Measurements from ENCODE around the gene PRKCZ. TPM values are rescaled to one million over a fixed set of nuclear protein-coding genes. Genes with fewer than 3 reads are reported as not detected.
A peak's percentile ranks its signal among the peaks of the same experiment; 100 is the strongest.

The PRKCZ gene
- total and polyA plus RNA-seq, 9 of the 15 experiments (the other 6 are each of a cell fraction or from before 2014, with no cell fraction given) = 0.07 to 3.1 (median 1.3) TPM

DNA sequence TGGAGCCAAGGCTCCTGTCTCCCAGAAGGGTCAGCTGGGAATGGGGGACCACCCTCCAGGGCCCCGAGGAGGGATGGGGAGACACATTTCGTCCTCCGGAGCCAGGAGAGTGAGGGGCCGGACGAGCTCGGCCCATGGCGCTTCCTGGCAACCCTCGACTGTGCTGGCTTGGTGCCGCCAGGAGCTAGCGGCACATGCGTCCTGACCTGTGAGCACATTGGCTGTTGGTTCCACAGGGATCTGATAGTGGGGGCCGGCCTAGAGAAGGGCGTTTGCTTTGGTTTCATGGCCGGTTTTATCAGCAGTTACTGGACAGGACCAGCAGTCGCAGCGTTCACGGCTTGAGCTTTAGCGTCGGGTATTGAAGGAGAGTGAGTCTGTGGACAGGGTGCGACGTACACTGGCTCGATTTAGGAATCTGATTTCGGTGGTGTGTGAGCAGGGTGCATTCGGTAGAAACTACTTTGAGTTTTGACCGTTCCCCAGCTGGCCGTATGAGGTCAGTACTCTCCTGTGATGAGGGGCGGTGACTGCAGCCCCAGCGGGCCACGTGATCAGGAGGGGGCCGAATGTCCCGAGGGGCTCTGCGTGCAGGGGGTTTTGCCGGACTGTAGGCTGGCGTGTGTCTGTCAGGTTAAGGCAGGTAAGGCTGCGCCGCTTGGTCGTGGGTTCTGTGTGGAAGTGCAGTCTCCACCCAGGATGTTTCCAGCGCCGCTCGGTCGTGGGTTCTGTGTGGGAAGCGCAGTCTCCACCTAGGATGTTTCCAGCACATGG is 125.7 kb downstream of the PRKCZ start (continued):
- TF ChIP-seq, protein P1, sequence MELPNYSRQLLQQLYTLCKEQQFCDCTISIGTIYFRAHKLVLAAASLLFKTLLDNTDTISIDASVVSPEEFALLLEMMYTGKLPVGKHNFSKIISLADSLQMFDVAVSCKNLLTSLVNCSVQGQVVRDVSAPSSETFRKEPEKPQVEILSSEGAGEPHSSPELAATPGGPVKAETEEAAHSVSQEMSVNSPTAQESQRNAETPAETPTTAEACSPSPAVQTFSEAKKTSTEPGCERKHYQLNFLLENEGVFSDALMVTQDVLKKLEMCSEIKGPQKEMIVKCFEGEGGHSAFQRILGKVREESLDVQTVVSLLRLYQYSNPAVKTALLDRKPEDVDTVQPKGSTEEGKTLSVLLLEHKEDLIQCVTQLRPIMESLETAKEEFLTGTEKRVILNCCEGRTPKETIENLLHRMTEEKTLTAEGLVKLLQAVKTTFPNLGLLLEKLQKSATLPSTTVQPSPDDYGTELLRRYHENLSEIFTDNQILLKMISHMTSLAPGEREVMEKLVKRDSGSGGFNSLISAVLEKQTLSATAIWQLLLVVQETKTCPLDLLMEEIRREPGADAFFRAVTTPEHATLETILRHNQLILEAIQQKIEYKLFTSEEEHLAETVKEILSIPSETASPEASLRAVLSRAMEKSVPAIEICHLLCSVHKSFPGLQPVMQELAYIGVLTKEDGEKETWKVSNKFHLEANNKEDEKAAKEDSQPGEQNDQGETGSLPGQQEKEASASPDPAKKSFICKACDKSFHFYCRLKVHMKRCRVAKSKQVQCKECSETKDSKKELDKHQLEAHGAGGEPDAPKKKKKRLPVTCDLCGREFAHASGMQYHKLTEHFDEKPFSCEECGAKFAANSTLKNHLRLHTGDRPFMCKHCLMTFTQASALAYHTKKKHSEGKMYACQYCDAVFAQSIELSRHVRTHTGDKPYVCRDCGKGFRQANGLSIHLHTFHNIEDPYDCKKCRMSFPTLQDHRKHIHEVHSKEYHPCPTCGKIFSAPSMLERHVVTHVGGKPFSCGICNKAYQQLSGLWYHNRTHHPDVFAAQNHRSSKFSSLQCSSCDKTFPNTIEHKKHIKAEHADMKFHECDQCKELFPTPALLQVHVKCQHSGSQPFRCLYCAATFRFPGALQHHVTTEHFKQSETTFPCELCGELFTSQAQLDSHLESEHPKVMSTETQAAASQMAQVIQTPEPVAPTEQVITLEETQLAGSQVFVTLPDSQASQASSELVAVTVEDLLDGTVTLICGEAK (IDR thresholded peaks at IDR 0.05) = no peak
- TF ChIP-seq, protein P1 (CRISPR knock-in tag; IDR thresholded peaks at IDR 0.05) = no peak
- TF ChIP-seq ZBTB7A (IDR thresholded peaks at IDR 0.05; ENCODE audit: borderline replicate concordance, control insufficient read depth, low read depth, low read length) = peak; percentile 76
- TF ChIP-seq, protein P2, sequence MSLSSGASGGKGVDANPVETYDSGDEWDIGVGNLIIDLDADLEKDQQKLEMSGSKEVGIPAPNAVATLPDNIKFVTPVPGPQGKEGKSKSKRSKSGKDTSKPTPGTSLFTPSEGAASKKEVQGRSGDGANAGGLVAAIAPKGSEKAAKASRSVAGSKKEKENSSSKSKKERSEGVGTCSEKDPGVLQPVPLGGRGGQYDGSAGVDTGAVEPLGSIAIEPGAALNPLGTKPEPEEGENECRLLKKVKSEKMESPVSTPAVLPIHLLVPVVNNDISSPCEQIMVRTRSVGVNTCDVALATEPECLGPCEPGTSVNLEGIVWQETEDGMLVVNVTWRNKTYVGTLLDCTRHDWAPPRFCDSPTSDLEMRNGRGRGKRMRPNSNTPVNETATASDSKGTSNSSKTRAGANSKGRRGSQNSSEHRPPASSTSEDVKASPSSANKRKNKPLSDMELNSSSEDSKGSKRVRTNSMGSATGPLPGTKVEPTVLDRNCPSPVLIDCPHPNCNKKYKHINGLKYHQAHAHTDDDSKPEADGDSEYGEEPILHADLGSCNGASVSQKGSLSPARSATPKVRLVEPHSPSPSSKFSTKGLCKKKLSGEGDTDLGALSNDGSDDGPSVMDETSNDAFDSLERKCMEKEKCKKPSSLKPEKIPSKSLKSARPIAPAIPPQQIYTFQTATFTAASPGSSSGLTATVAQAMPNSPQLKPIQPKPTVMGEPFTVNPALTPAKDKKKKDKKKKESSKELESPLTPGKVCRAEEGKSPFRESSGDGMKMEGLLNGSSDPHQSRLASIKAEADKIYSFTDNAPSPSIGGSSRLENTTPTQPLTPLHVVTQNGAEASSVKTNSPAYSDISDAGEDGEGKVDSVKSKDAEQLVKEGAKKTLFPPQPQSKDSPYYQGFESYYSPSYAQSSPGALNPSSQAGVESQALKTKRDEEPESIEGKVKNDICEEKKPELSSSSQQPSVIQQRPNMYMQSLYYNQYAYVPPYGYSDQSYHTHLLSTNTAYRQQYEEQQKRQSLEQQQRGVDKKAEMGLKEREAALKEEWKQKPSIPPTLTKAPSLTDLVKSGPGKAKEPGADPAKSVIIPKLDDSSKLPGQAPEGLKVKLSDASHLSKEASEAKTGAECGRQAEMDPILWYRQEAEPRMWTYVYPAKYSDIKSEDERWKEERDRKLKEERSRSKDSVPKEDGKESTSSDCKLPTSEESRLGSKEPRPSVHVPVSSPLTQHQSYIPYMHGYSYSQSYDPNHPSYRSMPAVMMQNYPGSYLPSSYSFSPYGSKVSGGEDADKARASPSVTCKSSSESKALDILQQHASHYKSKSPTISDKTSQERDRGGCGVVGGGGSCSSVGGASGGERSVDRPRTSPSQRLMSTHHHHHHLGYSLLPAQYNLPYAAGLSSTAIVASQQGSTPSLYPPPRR (CRISPR knock-in tag; IDR thresholded peaks at IDR 0.05; ENCODE audit: borderline replicate concordance) = no peak
- TF ChIP-seq ZKSCAN8 (CRISPR knock-in tag; IDR thresholded peaks at IDR 0.05) = no peak
- peak; percentile 52 for TF ChIP-seq TBP (optimal IDR thresholded peaks at IDR 0.05; ENCODE audit: low read depth, low read length)
- 0 out of 2 replicates have a peak, but pooled peaks have one; percentile 57 for TF ChIP-seq CC2D1A (IDR thresholded peaks at IDR 0.05)
- no peak for TF ChIP-seq HNRNPUL1 (IDR thresholded peaks at IDR 0.05; ENCODE audit: low read length)
- TF ChIP-seq CCAR2 (IDR thresholded peaks at IDR 0.05; ENCODE audit: low read depth, low read length) = no peak
- TF ChIP-seq RBM39 (optimal IDR thresholded peaks at IDR 0.05; ENCODE audit: low read depth, low read length) = peak; percentile 67
- TF ChIP-seq CSDE1 (IDR thresholded peaks at IDR 0.05) = no peak
